HFFc6 (cell line): Measurements from ENCODE around the gene MAST3. TPM values are rescaled to one million over a fixed set of nuclear protein-coding genes. Genes with fewer than 3 reads are reported as not detected.

ENCODE experiments used
- DNase-seq: peaks from one replicate; pipeline ENCODE4 v3.0.0-alpha.2; 2018
- H3K27ac Mint-ChIP-seq: 2 replicates; pipeline ENCODE4 v1.8.0; 2020; ENCODE audit warnings: mild to moderate bottlenecking, mixed read lengths
- H3K27me3 Mint-ChIP-seq: 2 replicates; pipeline ENCODE4 v1.8.0; 2021; ENCODE audit warnings: mild to moderate bottlenecking, moderate library complexity, mixed read lengths; ENCODE audit not compliant: insufficient read depth
- H3K36me3 Mint-ChIP-seq: 2 replicates; pipeline ENCODE4 v1.8.0; 2021; ENCODE audit warnings: low read depth, mixed read lengths
- H3K4me1 Mint-ChIP-seq: 2 replicates; pipeline ENCODE4 v1.8.0; 2020; ENCODE audit warnings: low read depth, mixed read lengths
- H3K4me3 Mint-ChIP-seq: 2 replicates; pipeline ENCODE4 v1.8.0; 2020; ENCODE audit warnings: mild to moderate bottlenecking, moderate library complexity, mixed read lengths
- H3K9me3 Mint-ChIP-seq: 2 replicates; pipeline ENCODE4 v1.8.0; 2020; ENCODE audit warnings: mild to moderate bottlenecking, mixed read lengths
- total RNA-seq, 6 experiments: library from RNA; stranded (reverse); fragmentation: NEBNext Ultra II Directional; extraction: Animal tissue kit (Norgen Biotek cat#: 25700); gene quantifications; 2 replicates in 1 of 6; 3 replicates in 5 of 6; pipeline ENCODE4 v1.2.3, GENCODE V29; 2021
- TF ChIP-seq, protein P1 (sequence below): fragments of 200-600 bp; sonication (generic); IDR thresholded peaks from 2 replicates; pipeline ENCODE4 v1.5.0; 2021; ENCODE audit warnings: antibody characterized with exemption, mild to moderate bottlenecking

MAST3 gene
- total RNA-seq, 6 experiments from 2014 or later: 12.2 to 17.4 (median 13.2) TPM

DNA sequence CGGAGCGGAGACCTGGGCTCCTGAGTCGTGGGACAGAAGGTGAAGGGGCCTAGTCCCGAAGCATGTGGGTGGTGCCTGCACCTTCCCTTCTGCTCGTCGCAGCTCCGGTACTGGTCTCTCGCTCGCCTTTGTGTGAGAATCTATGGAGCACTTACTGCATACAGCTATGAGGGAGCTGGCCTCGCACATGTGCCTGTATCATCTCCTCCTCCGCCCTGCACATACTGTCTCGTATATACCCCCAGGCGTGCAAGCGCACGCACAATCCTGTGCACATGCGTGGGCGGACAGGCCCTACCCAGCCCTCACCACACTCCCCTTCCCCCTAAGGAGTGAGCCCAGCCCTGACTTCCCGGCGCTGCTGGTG lies 64.0 kb downstream of the MAST3 start:
- TF ChIP-seq, protein P1, sequence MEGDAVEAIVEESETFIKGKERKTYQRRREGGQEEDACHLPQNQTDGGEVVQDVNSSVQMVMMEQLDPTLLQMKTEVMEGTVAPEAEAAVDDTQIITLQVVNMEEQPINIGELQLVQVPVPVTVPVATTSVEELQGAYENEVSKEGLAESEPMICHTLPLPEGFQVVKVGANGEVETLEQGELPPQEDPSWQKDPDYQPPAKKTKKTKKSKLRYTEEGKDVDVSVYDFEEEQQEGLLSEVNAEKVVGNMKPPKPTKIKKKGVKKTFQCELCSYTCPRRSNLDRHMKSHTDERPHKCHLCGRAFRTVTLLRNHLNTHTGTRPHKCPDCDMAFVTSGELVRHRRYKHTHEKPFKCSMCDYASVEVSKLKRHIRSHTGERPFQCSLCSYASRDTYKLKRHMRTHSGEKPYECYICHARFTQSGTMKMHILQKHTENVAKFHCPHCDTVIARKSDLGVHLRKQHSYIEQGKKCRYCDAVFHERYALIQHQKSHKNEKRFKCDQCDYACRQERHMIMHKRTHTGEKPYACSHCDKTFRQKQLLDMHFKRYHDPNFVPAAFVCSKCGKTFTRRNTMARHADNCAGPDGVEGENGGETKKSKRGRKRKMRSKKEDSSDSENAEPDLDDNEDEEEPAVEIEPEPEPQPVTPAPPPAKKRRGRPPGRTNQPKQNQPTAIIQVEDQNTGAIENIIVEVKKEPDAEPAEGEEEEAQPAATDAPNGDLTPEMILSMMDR: peak; percentile 16; the same call in 1 of the 2 replicates
- peaks cover 6% of the 10 kb centered on the region; the same call in 1 of the 2 replicates for H3K4me1 Mint-ChIP-seq
- H3K27me3 Mint-ChIP-seq: no peaks in the 10 kb centered on the region
- no peak overlapping the region for H3K4me3 Mint-ChIP-seq
- DNase-seq: no peak
- H3K27ac Mint-ChIP-seq: no peak overlapping the region
- H3K36me3 Mint-ChIP-seq: peaks cover 15% of the 10 kb centered on the region
- no peaks in the 10 kb centered on the region for H3K9me3 Mint-ChIP-seq

DNA sequence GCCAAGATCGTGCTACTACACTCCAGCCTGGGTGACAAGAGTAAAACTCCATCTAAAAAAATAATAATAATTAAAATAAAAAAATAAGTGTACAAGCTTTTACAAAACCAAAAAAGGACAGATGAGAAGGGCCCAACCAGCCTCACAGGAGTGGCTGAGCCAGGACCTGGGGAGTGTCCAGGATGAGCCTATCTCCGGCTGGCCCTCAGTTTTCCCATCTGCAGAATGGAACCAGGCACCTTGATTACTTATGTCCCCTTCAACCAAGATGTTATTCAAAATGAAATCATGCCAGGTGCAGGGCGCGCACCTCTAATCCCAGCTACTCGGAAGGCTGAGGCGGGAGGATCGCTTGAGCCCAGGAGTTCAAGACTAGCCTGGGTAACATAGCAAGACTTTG lies 66.5 kb downstream of the MAST3 start:
- DNase-seq: no peak
- TF ChIP-seq, protein P1: no peak
- H3K4me1 Mint-ChIP-seq: peaks cover 6% of the 10 kb centered on the region; the same call in 1 of the 2 replicates
- no peak overlapping the region for H3K27ac Mint-ChIP-seq
- peaks cover 21% of the 10 kb centered on the region for H3K36me3 Mint-ChIP-seq
- H3K27me3 Mint-ChIP-seq: no peaks in the 10 kb centered on the region
- H3K4me3 Mint-ChIP-seq: no peak overlapping the region
- H3K9me3 Mint-ChIP-seq: no peaks in the 10 kb centered on the region

DNA sequence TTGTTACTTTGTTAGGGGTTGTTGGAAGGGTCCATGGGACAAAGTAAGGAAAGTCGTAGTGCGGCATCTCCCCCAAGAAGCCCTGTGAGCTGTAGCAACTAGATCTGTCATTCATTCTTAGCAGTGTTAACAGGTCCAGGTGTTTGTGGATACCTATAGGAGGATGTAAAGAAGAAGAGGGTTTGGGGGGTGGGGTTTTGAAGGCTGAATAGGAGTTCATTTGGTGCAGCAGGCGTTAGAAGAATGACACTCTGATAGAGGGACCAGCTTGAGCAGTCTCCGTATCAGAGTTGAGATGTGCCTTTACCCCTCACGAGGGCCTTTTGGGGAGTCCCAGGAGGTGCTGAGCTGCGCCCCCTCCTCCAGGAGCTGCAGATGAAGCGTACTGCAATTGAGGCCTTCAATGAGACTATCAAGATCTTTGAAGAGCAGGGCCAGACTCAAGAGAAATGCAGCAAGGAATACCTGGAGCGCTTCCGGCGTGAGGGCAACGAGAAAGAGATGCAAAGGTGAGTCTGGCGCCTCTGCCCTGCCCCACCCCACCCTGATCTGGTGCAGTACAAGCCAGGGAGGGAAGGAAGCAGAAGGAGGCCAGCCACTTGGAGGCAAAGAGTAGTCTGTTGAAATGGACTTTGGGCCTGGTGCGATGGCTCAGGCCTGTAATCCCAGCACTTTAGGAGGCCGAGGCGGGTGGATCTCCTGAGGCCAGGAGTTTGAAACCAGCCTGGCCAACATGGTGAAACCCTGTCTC lies 68.4 kb downstream of the MAST3 start:
- H3K27ac Mint-ChIP-seq: no peak overlapping the region; the same call in 1 of the 2 replicates
- no peaks in the 10 kb centered on the region for H3K9me3 Mint-ChIP-seq
- no peak for DNase-seq
- H3K4me3 Mint-ChIP-seq: no peak overlapping the region
- H3K27me3 Mint-ChIP-seq: peaks cover 2% of the 10 kb centered on the region; the same call in 1 of the 2 replicates
- H3K36me3 Mint-ChIP-seq: peaks cover 21% of the 10 kb centered on the region
- TF ChIP-seq, protein P1: no peak
- no peaks in the 10 kb centered on the region for H3K4me1 Mint-ChIP-seq

DNA sequence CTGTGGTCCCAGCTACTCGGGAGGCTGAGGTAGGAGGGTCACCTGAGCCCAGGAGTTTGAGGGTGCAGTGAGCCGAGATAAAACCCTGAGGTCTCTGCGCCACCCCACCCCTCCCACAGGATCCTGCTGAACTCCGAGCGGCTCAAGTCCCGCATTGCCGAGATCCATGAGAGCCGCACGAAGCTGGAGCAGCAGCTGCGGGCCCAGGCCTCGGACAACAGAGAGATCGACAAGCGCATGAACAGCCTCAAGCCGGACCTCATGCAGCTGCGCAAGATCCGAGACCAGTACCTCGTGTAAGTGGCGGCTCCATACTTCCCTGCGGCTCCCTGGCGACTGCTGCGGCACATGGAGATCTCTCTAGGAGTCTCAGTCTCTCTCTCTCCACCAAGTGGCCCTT lies 69.4 kb downstream of the MAST3 start:
- Mint-ChIP-seq H3K9me3 (no peaks in the 10 kb centered on the region), H3K36me3 (peaks cover 21% of the 10 kb centered on the region), H3K27me3 (peaks cover 2% of the 10 kb centered on the region; the same call in 1 of the 2 replicates), H3K27ac (no peak overlapping the region), H3K4me1 (no peaks in the 10 kb centered on the region), H3K4me3 (no peak overlapping the region)
- no peak for DNase-seq
- TF ChIP-seq, protein P1: no peak

DNA sequence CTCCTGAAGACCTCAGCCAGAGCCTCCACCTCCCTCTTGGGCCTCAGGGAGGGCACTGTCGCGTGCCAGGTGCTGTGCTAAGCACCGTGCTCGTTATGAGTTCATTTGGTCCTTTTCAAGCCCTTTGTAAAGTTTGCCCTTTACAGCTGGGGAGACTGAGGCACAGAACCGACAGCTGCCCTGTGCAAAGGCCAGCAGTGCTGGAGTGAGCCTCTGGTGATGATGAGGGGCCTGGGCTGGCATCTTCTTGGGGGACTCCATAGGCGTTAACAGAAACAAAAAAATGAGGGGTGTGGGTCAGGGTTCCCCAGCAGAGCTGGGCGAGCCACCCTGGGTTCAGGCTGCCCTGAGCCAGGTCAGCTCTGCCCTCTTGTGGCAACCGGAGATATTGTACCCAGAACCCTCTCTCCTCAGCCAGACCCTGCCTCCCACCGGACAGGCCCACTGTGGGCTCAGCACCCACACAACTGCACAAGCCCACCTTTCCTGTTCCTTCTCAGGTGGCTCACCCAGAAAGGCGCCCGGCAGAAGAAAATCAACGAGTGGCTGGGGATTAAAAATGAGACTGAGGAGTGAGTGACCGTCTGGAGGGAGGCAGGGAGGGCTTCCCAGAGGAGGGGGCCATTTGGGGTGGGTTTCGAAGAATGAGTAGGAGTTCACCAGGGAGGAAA lies 70.5 kb downstream of the MAST3 start:
- Mint-ChIP-seq H3K27me3 (peaks cover 2% of the 10 kb centered on the region; the same call in 1 of the 2 replicates), H3K36me3 (peaks cover 20% of the 10 kb centered on the region), H3K4me1 (no peaks in the 10 kb centered on the region), H3K27ac (no peak overlapping the region), H3K4me3 (no peak overlapping the region), H3K9me3 (no peaks in the 10 kb centered on the region)
- TF ChIP-seq, protein P1: peak; percentile 87
- DNase-seq: peak; percentile 24
